WTC11 (cell line): Measurements from ENCODE around the gene BCO2. TPM values are rescaled to one million over a fixed set of nuclear protein-coding genes. Genes with fewer than 3 reads are reported as not detected.

ENCODE experiments used
- ATAC-seq: fragments of 200-7000 bp; cut with Tn5 transposase; 2 replicates; pipeline ENCODE4 v1.10.0; 2021; ENCODE audit warnings: mild to moderate bottlenecking, moderate library complexity
- CTCF ChIA-PET: fragments of 300-600 bp; sonication (Branson Sonifier 250); formaldehyde crosslinking; loops from one replicate; lab custom pipeline; 2021; ENCODE audit warnings: antibody characterized with exemption; lab: Charles Lee
- POLR2A ChIA-PET: fragments of 350-600 bp; sonication (Branson Sonifier 250); formaldehyde crosslinking; loops from one replicate; lab custom pipeline; 2021; ENCODE audit warnings: antibody characterized with exemption; lab: Charles Lee
- DNase-seq: peaks from one replicate; pipeline ENCODE4 v3.0.0; 2021; ENCODE audit warnings: low spot score
- H3K27ac Mint-ChIP-seq: 2 replicates; pipeline ENCODE4 v1.8.0; 2021; ENCODE audit warnings: mixed read lengths
- H3K27me3 Mint-ChIP-seq: 2 replicates; pipeline ENCODE4 v1.8.0; 2021; ENCODE audit warnings: low read depth, mild to moderate bottlenecking, moderate library complexity, mixed read lengths
- H3K36me3 Mint-ChIP-seq: 2 replicates; pipeline ENCODE4 v1.8.0; 2021; ENCODE audit warnings: mixed read lengths
- H3K4me1 Mint-ChIP-seq: 2 replicates; pipeline ENCODE4 v1.8.0; 2022; ENCODE audit warnings: mixed read lengths
- H3K4me3 Mint-ChIP-seq: 2 replicates; pipeline ENCODE4 v1.8.0; 2021; ENCODE audit warnings: mild to moderate bottlenecking, moderate library complexity, mixed read lengths
- H3K9me3 Mint-ChIP-seq: 2 replicates; pipeline ENCODE4 v1.8.0; 2021; ENCODE audit warnings: mixed read lengths
- ATF6 ChIP-seq: sonication (generic); formaldehyde crosslinking; IDR thresholded peaks from 2 replicates; pipeline ENCODE4 v1.8.1; 2023; ENCODE audit warnings: mild to moderate bottlenecking, missing genetic modification reagents
- CREM ChIP-seq: sonication (generic); formaldehyde crosslinking; IDR thresholded peaks from 2 replicates; pipeline ENCODE4 v1.8.1; 2022; ENCODE audit warnings: mild to moderate bottlenecking, missing genetic modification reagents, moderate library complexity
- FOXK1 ChIP-seq: sonication (generic); formaldehyde crosslinking; IDR thresholded peaks from 2 replicates; pipeline ENCODE4 v1.8.0; 2022; ENCODE audit warnings: mild to moderate bottlenecking, moderate library complexity, missing genetic modification reagents
- HMGA2 ChIP-seq: fragments of 250-450 bp; sonication (Bioruptor Pico); IDR thresholded peaks from 2 replicates; pipeline ENCODE4 v1.4.0; 2021; ENCODE audit warnings: mild to moderate bottlenecking, moderate library complexity
- IRF1 ChIP-seq: sonication (generic); formaldehyde crosslinking; IDR thresholded peaks from 2 replicates; pipeline ENCODE4 v1.8.0; 2023; ENCODE audit warnings: missing genetic modification reagents
- MYBL2 ChIP-seq: sonication (generic); formaldehyde crosslinking; IDR thresholded peaks from 2 replicates; pipeline ENCODE4 v1.8.1; 2023; ENCODE audit warnings: mild to moderate bottlenecking, moderate library complexity, missing genetic modification reagents
- ZNF532 ChIP-seq: fragments of 250-450 bp; sonication (Bioruptor Pico); IDR thresholded peaks from 2 replicates; pipeline ENCODE4 v1.9.0; 2021; ENCODE audit warnings: mild to moderate bottlenecking, borderline replicate concordance
- ZNF671 ChIP-seq: fragments of 250-450 bp; sonication (Bioruptor Pico); IDR thresholded peaks from 2 replicates; pipeline ENCODE4 v1.8.0; 2021; ENCODE audit warnings: mild to moderate bottlenecking
- ZSCAN18 ChIP-seq: fragments of 250-450 bp; sonication (Bioruptor Pico); IDR thresholded peaks from 2 replicates; pipeline ENCODE4 v2.1.2; 2022; ENCODE audit warnings: mild to moderate bottlenecking, moderate library complexity
- total RNA-seq: library from RNA; stranded (reverse); gene quantifications from 3 replicates; pipeline ENCODE4 v1.2.3, GENCODE V29; 2021
- TF ChIP-seq, protein P1 (sequence below): fragments of 250-450 bp; sonication (Bioruptor Pico); IDR thresholded peaks from 2 replicates; pipeline ENCODE4 v1.9.0; 2021; ENCODE audit warnings: moderate library complexity, mild to moderate bottlenecking, inconsistent platforms, borderline replicate concordance
- TF ChIP-seq, protein P2 (sequence below): sonication (generic); formaldehyde crosslinking; conservative IDR thresholded peaks from 2 replicates; pipeline ENCODE4 v1.8.1; 2023; ENCODE audit warnings: mild to moderate bottlenecking, low read depth, missing genetic modification reagents, moderate library complexity

BCO2 gene
- total RNA-seq, 1 experiment from 2014 or later: 1.0 TPM

GRCh38 chr11:112229159-112229558 is 53.8 kb downstream of the BCO2 start (continued):
- TF ChIP-seq, protein P1, sequence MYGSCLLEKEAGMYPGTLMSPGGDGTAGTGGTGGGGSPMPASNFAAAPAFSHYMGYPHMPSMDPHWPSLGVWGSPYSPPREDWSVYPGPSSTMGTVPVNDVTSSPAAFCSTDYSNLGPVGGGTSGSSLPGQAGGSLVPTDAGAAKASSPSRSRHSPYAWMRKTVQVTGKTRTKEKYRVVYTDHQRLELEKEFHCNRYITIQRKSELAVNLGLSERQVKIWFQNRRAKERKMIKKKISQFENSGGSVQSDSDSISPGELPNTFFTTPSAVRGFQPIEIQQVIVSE (CRISPR knock-in tag): no peak
- no peak for TF ChIP-seq HMGA2
- TF ChIP-seq ATF6 (CRISPR knock-in tag): no peak
- no peak for TF ChIP-seq ZNF532
- TF ChIP-seq ZNF671: no peak
- no peak for TF ChIP-seq ZSCAN18 (CRISPR knock-in tag)
- TF ChIP-seq FOXK1 (CRISPR knock-in tag): no peak

DNA sequence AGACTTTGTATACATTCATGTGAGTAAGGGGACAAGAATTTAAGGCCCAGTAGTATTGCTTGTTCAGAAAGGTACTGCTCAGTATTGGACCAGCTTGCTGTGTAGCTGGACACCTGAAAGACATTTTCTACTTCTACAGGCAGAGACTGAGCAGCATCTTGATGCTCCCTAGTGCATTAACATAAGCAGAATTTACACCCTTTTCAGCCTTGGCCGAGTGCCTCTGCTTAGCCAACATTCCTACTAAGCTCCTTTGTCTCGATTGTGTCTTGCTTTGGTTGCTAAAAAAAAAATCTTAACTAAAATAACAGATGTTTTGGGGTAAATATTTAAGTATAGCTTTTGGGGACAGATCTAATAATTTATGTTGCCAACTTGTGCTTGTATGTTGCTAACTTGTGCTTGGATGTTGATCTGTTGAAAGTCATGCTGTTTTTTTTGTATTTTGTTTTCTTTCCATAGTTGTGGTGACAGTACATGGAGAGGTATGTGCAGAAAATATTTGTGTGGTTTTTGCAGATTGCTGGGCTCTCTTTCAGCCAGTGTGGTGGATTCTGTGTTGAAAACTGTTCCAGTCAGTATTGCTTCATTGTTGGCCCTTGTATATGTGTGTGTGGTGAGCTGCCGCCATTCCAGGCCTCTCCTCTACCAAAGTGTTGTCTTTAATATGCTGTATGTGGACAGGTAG is 54.6 kb downstream of the BCO2 start:
- Mint-ChIP-seq H3K4me3 (no peak overlapping the region), H3K36me3 (peaks cover 20% of the 10 kb centered on the region), H3K9me3 (no peaks in the 10 kb centered on the region), H3K4me1 (peaks cover 17% of the 10 kb centered on the region), H3K27me3 (peaks cover 2% of the 10 kb centered on the region; the same call in 1 of the 2 replicates), H3K27ac (no peak overlapping the region)
- ChIA-PET CTCF (no interaction called here), POLR2A (no interaction called here)
- TF ChIP-seq IRF1 (CRISPR knock-in tag): no peak
- TF ChIP-seq, protein P2, sequence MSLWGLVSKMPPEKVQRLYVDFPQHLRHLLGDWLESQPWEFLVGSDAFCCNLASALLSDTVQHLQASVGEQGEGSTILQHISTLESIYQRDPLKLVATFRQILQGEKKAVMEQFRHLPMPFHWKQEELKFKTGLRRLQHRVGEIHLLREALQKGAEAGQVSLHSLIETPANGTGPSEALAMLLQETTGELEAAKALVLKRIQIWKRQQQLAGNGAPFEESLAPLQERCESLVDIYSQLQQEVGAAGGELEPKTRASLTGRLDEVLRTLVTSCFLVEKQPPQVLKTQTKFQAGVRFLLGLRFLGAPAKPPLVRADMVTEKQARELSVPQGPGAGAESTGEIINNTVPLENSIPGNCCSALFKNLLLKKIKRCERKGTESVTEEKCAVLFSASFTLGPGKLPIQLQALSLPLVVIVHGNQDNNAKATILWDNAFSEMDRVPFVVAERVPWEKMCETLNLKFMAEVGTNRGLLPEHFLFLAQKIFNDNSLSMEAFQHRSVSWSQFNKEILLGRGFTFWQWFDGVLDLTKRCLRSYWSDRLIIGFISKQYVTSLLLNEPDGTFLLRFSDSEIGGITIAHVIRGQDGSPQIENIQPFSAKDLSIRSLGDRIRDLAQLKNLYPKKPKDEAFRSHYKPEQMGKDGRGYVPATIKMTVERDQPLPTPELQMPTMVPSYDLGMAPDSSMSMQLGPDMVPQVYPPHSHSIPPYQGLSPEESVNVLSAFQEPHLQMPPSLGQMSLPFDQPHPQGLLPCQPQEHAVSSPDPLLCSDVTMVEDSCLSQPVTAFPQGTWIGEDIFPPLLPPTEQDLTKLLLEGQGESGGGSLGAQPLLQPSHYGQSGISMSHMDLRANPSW (CRISPR knock-in tag): no peak
- no peak for TF ChIP-seq MYBL2 (CRISPR knock-in tag)
- TF ChIP-seq CREM (CRISPR knock-in tag): no peak
- ATAC-seq: no peak
- no peak for DNase-seq
